GM18505 (cell line): ENCODE data around the gene AFAP1.

Source experiments
- ATAC-seq: cut with Tn5 transposase; IDR thresholded peaks from one replicate; pipeline ENCODE4 v1.9.1; 2021; ENCODE audit not compliant: unreplicated experiment
- POLR2A ChIP-seq: IDR thresholded peaks from 4 replicates; pipeline ENCODE4 v1.6.1; 2011; ENCODE audit warnings: borderline replicate concordance; ENCODE audit not compliant: insufficient read depth, insufficient read length; ENCODE audit errors: extremely low read depth

AFAP1 gene

DNA sequence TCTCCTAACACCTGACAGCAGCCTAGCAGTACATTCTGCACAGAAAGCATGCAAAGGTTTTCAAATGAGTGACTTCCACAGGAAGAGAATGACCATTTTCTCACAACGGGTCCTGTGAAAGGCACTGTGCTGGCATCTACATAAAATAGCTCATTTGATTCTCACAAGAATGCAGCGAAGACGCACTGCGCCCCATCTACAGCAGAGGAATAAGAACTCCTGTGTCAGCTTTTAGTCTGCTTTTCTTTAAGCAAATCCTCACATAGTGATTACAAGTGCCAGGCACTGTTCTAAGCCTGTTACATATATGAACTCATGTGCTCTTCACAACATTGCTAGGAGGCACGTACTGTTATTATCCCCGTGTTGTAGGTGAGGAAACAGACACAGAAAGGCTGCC lies 62.5 kb downstream of the AFAP1 start:
- no peak for ATAC-seq
- no peak for TF ChIP-seq POLR2A

DNA sequence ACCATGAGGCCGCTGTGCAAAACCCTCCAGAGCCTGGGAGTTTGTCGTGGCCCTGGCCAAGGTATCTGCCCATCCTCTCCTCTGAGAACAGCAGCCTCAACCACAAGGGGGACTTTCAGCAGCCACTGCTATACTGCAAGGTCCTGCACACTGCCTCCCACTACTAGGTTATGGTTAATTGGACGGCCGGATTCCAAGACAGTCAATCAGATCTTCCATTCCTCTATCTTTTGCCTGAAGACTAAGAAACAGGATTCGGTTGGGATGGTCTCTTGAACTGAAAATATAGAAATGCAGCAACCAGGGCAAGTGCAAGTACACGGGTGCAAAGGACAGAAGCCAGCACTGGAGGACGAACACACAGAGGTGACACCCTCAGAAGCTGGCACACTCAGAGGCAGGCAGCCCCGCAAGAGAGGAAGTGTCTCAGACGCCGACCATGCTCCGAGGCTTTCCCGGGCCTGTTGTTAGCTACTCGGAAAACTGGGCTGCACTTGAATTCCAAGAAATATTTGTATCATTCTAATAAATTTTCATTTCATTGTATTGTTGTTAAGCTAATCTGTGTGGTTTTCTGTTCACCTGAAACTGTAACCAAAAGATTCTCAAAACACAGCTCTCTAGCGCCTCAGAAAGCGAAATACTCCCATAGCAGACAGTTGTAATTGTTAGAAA lies 63.3 kb downstream of the AFAP1 start:
- no peak for ATAC-seq
- no peak for TF ChIP-seq POLR2A

DNA sequence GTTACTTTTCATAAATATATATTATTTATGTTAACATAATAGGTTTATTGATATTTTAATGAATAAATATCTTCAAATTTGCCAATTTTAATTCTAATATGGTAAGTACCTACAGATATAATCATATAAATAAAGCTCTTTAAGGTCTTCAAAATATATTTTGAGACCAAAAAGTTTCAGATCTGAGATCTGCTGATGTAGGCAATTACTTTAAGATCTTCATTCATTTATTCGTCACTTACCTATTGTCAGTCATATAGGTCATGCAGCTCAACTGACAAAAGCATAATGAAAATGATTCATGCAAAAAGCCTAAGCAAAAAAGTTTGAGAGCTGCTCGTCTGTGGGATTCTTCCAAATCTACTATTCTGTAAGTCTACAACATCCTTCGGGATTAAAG lies 64.8 kb downstream of the AFAP1 start:
- no peak for ATAC-seq
- no peak for TF ChIP-seq POLR2A

DNA sequence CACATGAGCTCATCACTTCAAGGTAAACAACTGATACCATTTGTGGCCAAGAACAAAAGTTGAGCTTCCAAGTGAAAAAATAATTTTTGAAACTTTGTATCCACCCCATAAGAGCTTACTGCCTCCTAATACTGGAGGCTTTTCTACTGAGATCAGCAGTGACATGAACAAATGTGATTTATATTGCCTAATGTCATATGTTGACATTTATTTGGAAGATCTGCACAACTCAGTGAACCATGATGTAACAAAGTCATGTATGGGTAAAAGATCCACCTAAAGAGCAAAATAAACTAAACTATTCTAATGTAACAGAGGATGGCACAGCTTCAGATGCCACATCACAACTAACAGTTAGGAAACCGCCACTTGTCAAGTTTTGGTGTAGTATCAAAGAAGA lies 65.8 kb downstream of the AFAP1 start:
- no peak for ATAC-seq
- TF ChIP-seq POLR2A = no peak

DNA sequence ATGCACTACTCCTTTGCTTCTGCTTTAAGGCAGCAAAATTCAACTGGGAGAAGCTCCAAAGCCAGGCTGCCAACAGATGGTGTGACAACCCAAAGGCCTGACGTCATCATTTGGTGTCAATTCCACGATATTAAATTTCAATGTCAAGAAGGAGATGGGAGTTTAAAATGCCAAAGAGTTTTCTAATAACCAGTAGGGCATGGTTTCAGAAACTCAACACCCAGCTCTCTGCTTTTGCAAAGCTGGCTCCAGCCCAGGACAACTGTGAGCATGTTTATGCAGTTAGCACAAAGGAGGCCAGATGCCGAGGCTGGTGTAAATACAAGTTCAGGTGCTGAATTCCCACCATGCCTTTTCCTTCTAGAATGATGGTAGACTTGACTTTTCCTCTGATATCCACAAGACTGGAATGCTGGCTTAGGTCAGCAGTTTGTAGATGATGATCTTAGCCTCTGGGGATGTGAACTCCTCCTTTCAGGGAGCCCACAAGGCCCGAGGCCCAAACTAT lies 67.3 kb downstream of the AFAP1 start:
- TF ChIP-seq POLR2A = no peak
- no peak for ATAC-seq

DNA sequence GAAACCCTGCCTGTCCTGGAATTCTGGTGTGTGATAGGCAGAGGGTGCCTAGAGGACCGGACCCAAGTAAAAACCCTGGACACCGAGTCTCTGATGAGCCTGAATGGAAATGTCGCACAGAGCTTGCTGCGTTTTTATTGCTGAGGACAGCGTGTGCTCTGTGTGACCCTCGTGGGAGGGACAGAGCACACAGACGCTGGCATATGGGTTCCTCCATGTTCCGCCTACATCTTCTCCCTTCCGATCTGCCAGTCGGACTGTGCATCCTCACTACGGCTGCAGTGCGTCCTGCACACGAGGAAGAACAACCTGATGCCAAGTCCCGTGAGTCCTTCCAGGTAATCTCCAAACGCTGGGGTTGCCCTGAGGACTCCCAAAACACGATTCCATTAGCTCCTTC lies 68.3 kb downstream of the AFAP1 start:
- TF ChIP-seq POLR2A = no peak
- no peak for ATAC-seq

DNA sequence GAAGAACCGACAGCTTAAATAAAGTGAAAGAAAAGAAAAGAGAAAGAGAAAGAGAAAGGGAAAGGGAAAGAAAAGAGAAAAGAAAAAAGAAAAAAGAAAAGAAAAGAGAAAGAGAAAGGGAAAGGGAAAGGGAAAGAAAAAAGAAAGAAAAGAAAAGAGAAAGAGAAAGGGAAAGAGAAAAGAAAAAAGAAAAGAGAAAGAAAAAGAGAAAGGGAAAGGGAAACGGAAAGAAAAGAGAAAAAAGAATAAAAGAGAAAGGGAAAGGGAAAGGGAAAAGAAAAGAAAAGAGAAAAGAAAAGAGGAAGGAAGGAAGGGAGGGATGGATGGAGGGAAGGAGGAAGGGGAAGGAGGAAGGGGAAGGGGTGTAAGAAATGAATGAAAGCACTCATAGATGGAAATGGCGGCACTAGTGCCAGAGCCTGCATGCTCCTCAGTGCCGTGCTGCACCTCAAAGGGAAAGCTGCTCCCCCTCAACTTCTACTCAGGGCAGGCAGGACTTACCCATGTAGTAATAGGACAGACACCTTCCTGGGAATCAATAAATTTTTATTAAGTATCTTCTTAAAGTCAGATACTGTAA lies 70.7 kb downstream of the AFAP1 start:
- no peak for ATAC-seq
- no peak for TF ChIP-seq POLR2A

DNA sequence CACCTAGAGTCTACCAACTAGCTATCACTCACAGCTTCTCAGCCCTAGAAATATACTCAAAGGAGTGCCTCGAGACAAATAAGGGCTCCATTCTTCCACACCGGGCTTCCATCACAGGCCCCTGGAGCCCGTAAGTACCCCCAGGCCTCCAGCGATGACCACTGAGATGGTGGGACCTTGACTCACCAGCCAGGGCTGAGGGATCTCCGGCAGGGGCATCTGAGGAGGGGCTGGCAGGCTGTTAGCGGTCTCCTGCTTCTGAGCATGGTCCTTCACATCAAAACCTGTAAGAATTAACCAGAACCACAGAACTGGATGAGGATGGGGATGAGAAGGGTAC lies 71.3 kb downstream of the AFAP1 start:
- no peak for ATAC-seq
- no peak for TF ChIP-seq POLR2A

DNA sequence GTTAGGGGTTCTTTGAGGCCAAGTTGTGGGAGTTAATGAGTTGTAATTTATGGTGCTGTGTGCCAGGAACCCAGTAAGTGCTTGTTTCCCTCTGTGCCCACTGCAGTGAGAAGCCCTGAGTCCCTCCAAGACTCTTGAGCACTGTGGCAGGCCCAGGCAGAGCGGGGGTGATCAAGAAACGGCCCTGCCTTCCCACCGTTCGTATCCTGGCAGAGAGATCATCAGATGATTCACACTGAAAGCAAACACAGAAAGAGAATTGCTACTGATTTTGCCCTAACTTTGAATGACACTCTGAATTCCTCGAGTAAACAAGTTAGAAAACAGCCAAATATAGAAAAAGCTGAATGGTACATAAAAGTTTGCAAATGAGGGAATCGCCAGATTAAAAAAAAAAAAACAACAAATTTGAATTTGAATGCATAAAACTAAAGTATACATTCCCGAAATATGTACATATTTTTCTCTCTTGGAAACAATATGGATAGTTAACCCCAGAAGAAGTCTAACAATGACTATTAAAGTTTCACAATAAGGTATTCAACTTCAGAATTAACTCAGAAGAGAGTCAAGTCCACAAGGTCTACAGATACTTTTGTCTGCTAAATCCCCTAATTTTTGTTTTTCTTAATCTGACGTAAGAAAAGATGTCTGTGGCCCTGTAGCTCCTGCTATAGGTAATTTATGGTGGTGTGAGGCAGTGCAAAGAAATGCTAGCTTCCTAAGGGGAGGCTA lies 71.8 kb downstream of the AFAP1 start:
- no peak for ATAC-seq
- no peak for TF ChIP-seq POLR2A

DNA sequence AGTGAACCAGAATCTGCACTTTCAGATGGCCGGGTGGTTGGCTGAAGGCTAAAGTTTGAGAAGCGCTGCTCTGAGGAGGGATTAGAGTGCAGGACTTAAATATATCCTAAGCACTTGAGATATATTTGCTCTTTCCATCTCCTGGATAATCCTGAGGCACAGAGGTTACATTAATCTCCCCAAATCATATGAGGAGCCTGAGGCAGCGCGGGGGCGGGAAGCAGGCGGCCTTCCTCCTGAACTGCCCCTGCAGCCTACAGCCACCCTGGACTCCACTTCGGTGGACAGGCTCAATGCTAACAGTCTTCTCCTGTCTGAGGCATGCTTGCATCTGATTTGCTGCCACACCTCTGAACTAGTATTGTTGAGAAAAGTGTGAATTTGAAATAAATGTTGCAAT lies 72.5 kb downstream of the AFAP1 start:
- ATAC-seq = no peak
- TF ChIP-seq POLR2A = no peak

DNA sequence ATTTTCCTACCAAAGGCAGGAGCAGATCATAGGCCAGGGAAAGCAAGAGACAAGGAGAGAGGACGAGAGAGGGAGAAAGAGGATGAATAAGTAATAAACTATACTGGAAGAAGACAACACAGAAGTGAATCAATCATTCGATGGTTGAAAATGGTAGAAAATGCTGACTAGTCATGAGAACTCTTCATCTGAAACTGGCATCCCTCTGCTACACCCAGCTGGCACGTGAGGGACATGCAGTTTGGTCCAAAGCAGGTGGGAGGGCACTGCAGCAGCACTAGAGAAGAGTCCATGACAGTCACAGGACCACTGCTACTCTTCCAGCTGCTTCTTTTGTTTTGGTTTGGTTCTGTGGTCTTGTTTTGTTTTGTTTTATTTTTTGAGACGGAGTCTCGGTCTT lies 74.1 kb downstream of the AFAP1 start:
- TF ChIP-seq POLR2A = no peak
- ATAC-seq = no peak

DNA sequence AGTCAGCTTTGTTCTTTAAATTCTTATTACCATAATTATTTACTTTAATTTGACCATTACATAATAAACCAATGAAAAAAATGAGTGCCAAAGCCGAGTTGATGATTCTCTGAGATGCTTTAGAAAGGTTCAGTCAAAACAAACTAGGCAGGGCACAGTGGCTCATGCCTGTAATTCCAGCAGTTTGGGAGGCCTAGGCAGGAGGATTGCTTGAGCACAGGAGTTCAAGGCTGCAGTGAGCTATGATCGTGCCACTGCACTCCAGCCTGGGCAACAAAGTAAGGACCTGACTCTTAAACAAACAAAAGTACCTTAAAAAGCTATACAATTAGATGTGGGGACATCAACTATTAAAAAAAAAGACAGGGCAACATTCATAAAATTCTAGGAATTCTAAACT lies 75.0 kb downstream of the AFAP1 start:
- no peak for TF ChIP-seq POLR2A
- no peak for ATAC-seq

DNA sequence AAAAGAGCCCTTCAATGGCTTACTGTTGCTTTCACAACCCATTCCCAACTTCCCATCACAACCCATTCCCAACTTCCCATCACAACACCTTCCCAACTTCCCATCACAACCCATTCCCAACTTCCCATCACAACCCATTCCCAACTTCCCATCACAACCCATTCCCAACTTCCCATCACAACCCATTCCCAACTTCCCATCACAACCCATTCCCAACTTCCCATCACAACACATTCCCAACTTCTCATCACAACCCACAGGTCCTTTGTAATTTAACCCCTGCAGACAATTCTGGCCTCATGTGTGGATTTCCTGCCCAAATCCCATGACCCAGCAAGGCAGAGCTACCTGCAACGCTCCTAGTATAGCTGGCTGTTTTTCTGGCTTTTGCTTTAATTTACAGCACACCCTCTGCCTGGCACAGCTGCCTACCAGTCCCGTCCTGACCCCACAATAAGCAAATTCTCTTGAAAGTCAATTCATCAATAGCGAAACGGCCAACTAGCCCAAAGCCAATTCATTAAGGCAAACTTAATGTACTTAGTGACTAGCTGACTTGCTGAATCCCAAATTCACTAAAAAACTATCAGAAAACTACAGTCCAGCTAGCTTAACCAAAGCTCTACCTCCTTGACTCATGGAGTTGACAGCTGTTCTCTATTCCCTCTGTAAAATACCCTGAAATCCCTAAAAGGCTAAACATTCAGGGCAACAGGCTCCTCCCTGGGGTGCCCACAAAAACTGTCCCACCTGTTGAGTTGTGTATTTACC lies 75.6 kb downstream of the AFAP1 start:
- TF ChIP-seq POLR2A = no peak
- ATAC-seq = peak; percentile 64
